IMR-90 (cell line): Measurements from ENCODE around the gene TCF7L2. TPM values are rescaled to one million over a fixed set of nuclear protein-coding genes. Genes with fewer than 3 reads are reported as not detected.

Experiments
- ATAC-seq: fragments of 200-7000 bp; cut with Tn5 transposase; 2 replicates; pipeline ENCODE4 v1.9.1; 2020; ENCODE audit warnings: low read depth, mild to moderate bottlenecking, moderate library complexity
- BruUV-seq: library from RNA; stranded (reverse); fragments of 400-500 nt; replicated peaks from 2 replicates; lab custom pipeline; 2021; lab: Mats Ljungman, UMichigan
- CTCF ChIA-PET: fragments of 300-600 bp; formaldehyde crosslinking; extraction: SDS; loops from one replicate; lab custom pipeline; 2021; ENCODE audit warnings: antibody characterized with exemption; lab: Yijun Ruan, JAX
- POLR2A ChIA-PET: fragments of 300-600 bp; sonication (Branson Sonifier 250); formaldehyde crosslinking; loops from one replicate; lab custom pipeline; 2022; ENCODE audit warnings: antibody characterized with exemption; ENCODE audit not compliant: unreplicated experiment; lab: Charles Lee
- DNase-seq: peaks from one replicate; pipeline ENCODE4 v3.0.0; 2013
- H2AFZ ChIP-seq: replicated peaks from 2 replicates; pipeline ENCODE3; 2013; ENCODE audit warnings: low read length, mild to moderate bottlenecking; ENCODE audit not compliant: poor library complexity
- H2AK5ac ChIP-seq: 2 replicates; pipeline ENCODE4 v1.6.1; 2013; ENCODE audit warnings: low read depth, low read length, inconsistent platforms
- H2AK9ac ChIP-seq: replicated peaks from 2 replicates; pipeline ENCODE3; 2013; ENCODE audit warnings: mild to moderate bottlenecking, low read depth, low read length, moderate library complexity; ENCODE audit not compliant: poor library complexity
- H2BK120ac ChIP-seq: 2 replicates; pipeline ENCODE4 v1.6.1; 2013; ENCODE audit warnings: low read depth, low read length, inconsistent platforms
- H2BK15ac ChIP-seq: 3 replicates; pipeline ENCODE4 v1.6.1; 2013; ENCODE audit warnings: low read depth, low read length, inconsistent platforms
- H2BK20ac ChIP-seq: 2 replicates; pipeline ENCODE4 v1.6.1; 2013; ENCODE audit warnings: low read depth, mild to moderate bottlenecking, inconsistent platforms, low read length, moderate library complexity
- H2BK5ac ChIP-seq: 2 replicates; pipeline ENCODE4 v1.6.1; 2013; ENCODE audit warnings: mild to moderate bottlenecking, low read depth, low read length, inconsistent platforms; ENCODE audit not compliant: poor library complexity, severe bottlenecking
- H3K14ac ChIP-seq: replicated peaks from 2 replicates; pipeline ENCODE4 v1.6.1; 2013; ENCODE audit warnings: low read depth, low read length, inconsistent platforms
- H3K18ac ChIP-seq: 2 replicates; pipeline ENCODE4 v1.6.1; 2013; ENCODE audit warnings: low read depth, low read length, control low read depth
- H3K23ac ChIP-seq: 2 replicates; pipeline ENCODE4 v1.6.1; 2013; ENCODE audit warnings: low read depth, low read length, inconsistent platforms
- H3K27ac ChIP-seq: 2 replicates; pipeline ENCODE4 v1.5.1; 2013; ENCODE audit warnings: mild to moderate bottlenecking, control low read depth, low read length; ENCODE audit not compliant: insufficient read depth
- H3K27me3 ChIP-seq: 2 replicates; pipeline ENCODE4 v1.6.1; 2013; ENCODE audit warnings: low read length; ENCODE audit not compliant: control insufficient read depth, insufficient read depth
- H3K36me3 ChIP-seq: 2 replicates; pipeline ENCODE4 v1.6.1; 2013; ENCODE audit warnings: low read length, mixed read lengths; ENCODE audit not compliant: control insufficient read depth, insufficient read depth
- H3K4ac ChIP-seq: 2 replicates; pipeline ENCODE4 v1.6.1; 2013; ENCODE audit warnings: low read depth, low read length, inconsistent platforms
- H3K4me1 ChIP-seq: 2 replicates; pipeline ENCODE4 v1.6.1; 2013; ENCODE audit warnings: low read length, mixed read lengths; ENCODE audit not compliant: control insufficient read depth, insufficient read depth
- H3K4me2 ChIP-seq: 2 replicates; pipeline ENCODE4 v1.6.1; 2013; ENCODE audit warnings: low read depth, mild to moderate bottlenecking, control low read depth, low read length, moderate library complexity
- H3K4me3 ChIP-seq: 2 replicates; pipeline ENCODE4 v1.5.1; 2013; ENCODE audit warnings: low read depth, mild to moderate bottlenecking, control low read depth, low read length, moderate library complexity; ENCODE audit not compliant: insufficient read depth
- H3K56ac ChIP-seq: 2 replicates; pipeline ENCODE4 v1.6.1; 2013; ENCODE audit warnings: low read length, inconsistent platforms; ENCODE audit not compliant: insufficient read depth; ENCODE audit errors: extremely low read depth
- H3K79me1 ChIP-seq, 2 experiments: 2 replicates each; pipeline ENCODE4 v1.6.1; 2013; ENCODE audit warnings: low read length in 2 of 2, inconsistent platforms in 1 of 2, low read depth in 1 of 2
- H3K9ac ChIP-seq: 2 replicates; pipeline ENCODE4 v1.6.1; 2013; ENCODE audit warnings: low read depth, low read length, control low read depth
- H3K9me1 ChIP-seq: 2 replicates; pipeline ENCODE4 v1.6.1; 2013; ENCODE audit warnings: low read length, inconsistent platforms; ENCODE audit not compliant: insufficient read depth
- H3K9me3 ChIP-seq: 2 replicates; pipeline ENCODE4 v1.6.1; 2013; ENCODE audit warnings: low read length; ENCODE audit not compliant: control insufficient read depth, insufficient read depth
- H4K20me1 ChIP-seq: 2 replicates; pipeline ENCODE4 v1.6.1; 2013; ENCODE audit warnings: low read length, inconsistent platforms; ENCODE audit not compliant: insufficient read depth
- H4K5ac ChIP-seq: 2 replicates; pipeline ENCODE4 v1.6.1; 2013; ENCODE audit warnings: mild to moderate bottlenecking, low read depth, low read length, control low read depth
- H4K8ac ChIP-seq, 2 experiments: 2 replicates each; pipeline ENCODE4 v1.6.1; 2013; ENCODE audit warnings: low read depth in 2 of 2, low read length in 2 of 2, control low read depth in 1 of 2, inconsistent platforms in 1 of 2
- H4K91ac ChIP-seq: 2 replicates; pipeline ENCODE4 v1.6.1; 2013; ENCODE audit warnings: low read depth, low read length, inconsistent platforms; ENCODE audit not compliant: insufficient read depth
- BHLHE40 ChIP-seq: fragments of 150-350 bp; IDR thresholded peaks from 2 replicates; pipeline ENCODE4 v1.6.1; 2016; ENCODE audit warnings: mild to moderate bottlenecking, low read depth, low read length
- CEBPB ChIP-seq: IDR thresholded peaks from 2 replicates; pipeline ENCODE4 v1.6.1; 2012; ENCODE audit warnings: low read depth, low read length, improper control_type of control experiment
- CHD1 ChIP-seq: IDR thresholded peaks from 2 replicates; pipeline ENCODE4 v1.6.1; 2012; ENCODE audit warnings: low read depth, low read length, improper control_type of control experiment
- CTCF ChIP-seq: conservative IDR thresholded peaks from 2 replicates; pipeline ENCODE4 v1.5.1; 2012; ENCODE audit warnings: mild to moderate bottlenecking, low read depth, low read length, improper control_type of control experiment
- ELK1 ChIP-seq: fragments of 150-350 bp; IDR thresholded peaks from 2 replicates; pipeline ENCODE4 v1.6.1; 2016; ENCODE audit warnings: low read depth, mild to moderate bottlenecking, low read length, moderate library complexity, borderline replicate concordance
- FOS ChIP-seq: fragments of 150-350 bp; IDR thresholded peaks from 2 replicates; pipeline ENCODE4 v1.6.1; 2016; ENCODE audit warnings: low read depth, low read length
- MAFK ChIP-seq: IDR thresholded peaks from 2 replicates; pipeline ENCODE4 v1.6.1; 2012; ENCODE audit warnings: low read depth, low read length, improper control_type of control experiment
- MAZ ChIP-seq: IDR thresholded peaks from 2 replicates; pipeline ENCODE4 v1.6.1; 2012; ENCODE audit warnings: low read depth, mild to moderate bottlenecking, low read length, improper control_type of control experiment, moderate library complexity, borderline replicate concordance
- MXI1 ChIP-seq: IDR thresholded peaks from 2 replicates; pipeline ENCODE4 v1.6.1; 2012; ENCODE audit warnings: low read depth, mild to moderate bottlenecking, low read length, moderate library complexity, borderline replicate concordance
- NFE2L2 ChIP-seq: fragments of 150-350 bp; IDR thresholded peaks from 2 replicates; pipeline ENCODE4 v1.6.1; 2016; ENCODE audit warnings: low read depth, mild to moderate bottlenecking, low read length
- POLR2A ChIP-seq: IDR thresholded peaks from 2 replicates; pipeline ENCODE4 v1.6.1; 2012; ENCODE audit warnings: mild to moderate bottlenecking, low read depth, low read length
- RAD21 ChIP-seq: IDR thresholded peaks from 2 replicates; pipeline ENCODE4 v1.6.1; 2012; ENCODE audit warnings: low read length, improper control_type of control experiment
- RCOR1 ChIP-seq: IDR thresholded peaks from 2 replicates; pipeline ENCODE4 v1.6.1; 2012; ENCODE audit warnings: mild to moderate bottlenecking, low read length, improper control_type of control experiment; ENCODE audit not compliant: insufficient replicate concordance
- RFX5 ChIP-seq: IDR thresholded peaks from 2 replicates; pipeline ENCODE4 v1.8.0; 2012; ENCODE audit warnings: low read depth, mild to moderate bottlenecking, low read length, moderate library complexity
- SMC3 ChIP-seq: fragments of 150-350 bp; IDR thresholded peaks from 2 replicates; pipeline ENCODE4 v1.6.1; 2016; ENCODE audit warnings: low read depth, mild to moderate bottlenecking, antibody characterized with exemption, low read length, moderate library complexity
- USF2 ChIP-seq: fragments of 150-350 bp; IDR thresholded peaks from 2 replicates; pipeline ENCODE4 v1.6.1; 2017; ENCODE audit warnings: mild to moderate bottlenecking, antibody characterized with exemption, low read length, low read depth
- WGBS, 2 experiments: methylation state at CpG; one replicate each; pipeline versions ENCODE4 v1.1.5 to v1.1.7; 2013; ENCODE audit warnings: missing lambda C conversion rate in 2 of 2; ENCODE audit not compliant: insufficient read length in 1 of 2; ENCODE audit errors: extremely low coverage in 2 of 2; 5-methylcytosine and 5-hydroxymethylcytosine counted together
- dilution Hi-C: fragments of 300-500 bp; cut with HindIII; formaldehyde crosslinking; loops from one replicate; pipeline ENCODE4 v1.14.3; 2018; ENCODE audit warnings: low sequenced_read_pairs; ENCODE audit not compliant: unreplicated experiment
- in situ Hi-C: fragments of 300-500 bp; cut with MboI; formaldehyde crosslinking; loops from 3 replicates; pipeline ENCODE4 v1.14.3; 2019; ENCODE audit warnings: low sequenced_read_pairs, inconsistent platforms, mixed read lengths
- intact Hi-C: fragments of 100-400 bp; cut with micrococcal nuclease; formaldehyde crosslinking; loops from 2 replicates; pipeline ENCODE4 v1.10.0; 2022
- polyA plus RNA-seq, 3 experiments: library from polyadenylated mRNA; depleted of rRNA; stranded (reverse); fragments of >200 nt; gene quantifications; 2 replicates each; pipeline ENCODE4 v1.2.3, GENCODE V29; 2012; ENCODE audit warnings: low replicate concordance in 1 of 3
- total RNA-seq: library from RNA; depleted of rRNA; stranded (reverse); fragments of >200 nt; gene quantifications from 2 replicates; pipeline ENCODE4 v1.2.3, GENCODE V29; 2012

Gene TCF7L2
- total and polyA plus RNA-seq, 2 of the 4 experiments (the other 2 are of a cell fraction): 1.3 to 12.2 TPM

GRCh38 chr10:113122947-113123346 lies 172.9 kb downstream of the TCF7L2 start:
- no peak overlapping the region for H2AK5ac ChIP-seq
- H3K4me1 ChIP-seq: peaks cover 3% of the 10 kb centered on the region
- no peak overlapping the region for H2AK9ac ChIP-seq
- H3K4ac ChIP-seq: no peak overlapping the region
- H4K20me1 ChIP-seq: 0 out of 2 replicates have a peak, but pooled peaks cover 4% of the 10 kb centered on the region
- no peak overlapping the region for H3K4me2 ChIP-seq
- no peak overlapping the region for H4K91ac ChIP-seq
- H3K9me3 ChIP-seq: no peaks in the 10 kb centered on the region
- intact Hi-C loops: loop anchor here (10.0 kb wide), 2 partner anchors 308 to 402 kb away; no protein-coding TSS in a partner anchor
- H3K56ac ChIP-seq: no peak overlapping the region
- no peak overlapping the region for H2BK15ac ChIP-seq
- H3K23ac ChIP-seq: no peak overlapping the region
- H4K5ac ChIP-seq: no peak overlapping the region
- H3K27ac ChIP-seq: no peak overlapping the region
- TF ChIP-seq RAD21 (no peak), CTCF (no peak), MAZ (no peak), ELK1 (no peak), SMC3 (no peak), MAFK (no peak), BHLHE40 (no peak), NFE2L2 (no peak), RFX5 (no peak), POLR2A (no peak), CEBPB (no peak), CHD1 (no peak), MXI1 (no peak), RCOR1 (no peak), USF2 (no peak), FOS (no peak)
- no peak overlapping the region for H2BK120ac ChIP-seq
- no peak for DNase-seq
- no TSS peak for BruUV-seq
- H3K27me3 ChIP-seq: no peaks in the 10 kb centered on the region
- ChIA-PET POLR2A (no interaction called here), CTCF (no interaction called here)
- in situ Hi-C loops: no loop called here
- no peak overlapping the region for H3K18ac ChIP-seq
- H3K36me3 ChIP-seq: no peaks in the 10 kb centered on the region
- 0 out of 2 replicates have a peak, but pooled peaks cover 2% of the 10 kb centered on the region for H3K9me1 ChIP-seq
- no peak overlapping the region for H3K9ac ChIP-seq
- dilution Hi-C loops: no loop called here
- no peak overlapping the region for H2BK20ac ChIP-seq
- peaks cover 25 to 31% of the 10 kb centered on the region in 2 experiments for H3K79me1 ChIP-seq
- no peak overlapping the region for H4K8ac ChIP-seq
- H2AFZ ChIP-seq: no peak overlapping the region
- WGBS, 2 experiments: no CpG with 5 or more reads among the region's 9 CpGs
- no peak overlapping the region for H3K4me3 ChIP-seq
- no peak overlapping the region for H3K14ac ChIP-seq
- no peak for ATAC-seq
- H2BK5ac ChIP-seq: no peak overlapping the region
